Astrocyte of the cerebellum (primary cell): ENCODE measurements around the gene CXCL6.

ENCODE experiments used
- DNase-seq: peaks from one replicate; pipeline ENCODE4 v3.0.0-alpha.2; 2011; ENCODE audit warnings: low read depth
- H3K4me3 ChIP-seq: 2 replicates; pipeline ENCODE4 v1.5.1; 2011; ENCODE audit warnings: mild to moderate bottlenecking, low read depth, low read length, moderate library complexity
- CTCF ChIP-seq: IDR thresholded peaks from 2 replicates; pipeline ENCODE4 v1.5.1; 2012; ENCODE audit warnings: low read length, low read depth, moderate library complexity, mild to moderate bottlenecking; ENCODE audit errors: missing control alignments
- in situ Hi-C: cut with HindIII; loops from 2 replicates; pipeline ENCODE4 v1.10.0; 2017; ENCODE audit warnings: low sequenced_read_pairs

The CXCL6 gene

DNA sequence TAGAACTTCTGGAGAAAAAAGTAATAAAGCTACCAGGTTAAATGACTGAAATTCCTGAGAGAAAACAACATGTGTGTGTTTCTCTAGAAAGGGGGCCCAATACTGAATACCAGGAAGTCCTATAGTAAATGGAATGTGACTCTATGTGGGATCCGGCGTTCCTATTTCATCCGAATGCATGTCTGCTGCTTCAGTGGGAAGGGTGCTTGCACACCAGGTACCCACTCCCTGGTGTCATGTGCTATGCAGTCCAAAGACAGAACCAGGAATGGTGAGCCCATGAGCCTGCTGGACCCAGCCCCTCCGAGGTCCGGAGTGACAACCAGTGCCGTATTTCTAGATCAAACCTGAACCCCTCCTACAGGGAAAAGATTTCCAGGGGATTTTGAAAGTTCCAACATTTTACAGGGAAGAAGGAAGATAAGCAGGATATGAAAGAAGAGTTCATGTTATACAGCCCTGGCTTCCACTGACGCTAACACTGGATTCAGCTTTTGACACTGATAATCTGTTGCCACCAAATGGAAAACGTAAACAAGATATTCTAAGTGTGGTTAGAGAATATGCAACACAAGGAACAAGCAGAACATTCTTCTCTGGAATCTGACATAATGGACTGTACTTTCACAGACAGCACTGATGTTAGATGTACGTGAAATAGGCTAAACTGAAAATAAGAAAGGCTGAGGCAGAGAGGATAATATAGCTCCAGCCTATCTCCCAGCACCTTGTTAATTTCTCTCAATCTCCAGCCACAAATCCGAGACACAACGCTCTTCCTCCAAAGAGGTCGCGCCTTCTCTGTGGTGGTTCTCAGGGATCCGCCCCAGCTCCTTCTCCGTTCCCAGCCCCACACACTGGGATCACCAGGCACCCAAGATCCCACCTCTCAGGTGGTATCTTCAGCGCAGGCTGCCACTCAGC lies 32.0 kb downstream of the CXCL6 start:
- H3K4me3 ChIP-seq: peak overlapping the region; percentile 63
- TF ChIP-seq CTCF: no peak
- DNase-seq: no peak
- in situ Hi-C loops: no loop called here

GRCh38 chr4:73869130-73870055 lies 32.9 kb downstream of the CXCL6 start, which contains the start of gene CXCL1:
TSS of gene CXCL1 (plus strand) at chr4:73869393. CDS start at chr4:73869471, 78 bp downstream.
- peak within 1 kb of the TSS; percentile 63 for H3K4me3 ChIP-seq
- no peak for DNase-seq
- TF ChIP-seq CTCF: no peak
- in situ Hi-C loops: no loop called here

GRCh38 chr4:73870260-73870659 lies 33.8 kb downstream of the CXCL6 start:
- H3K4me3 ChIP-seq: peak overlapping the region; percentile 63
- no peak for DNase-seq
- in situ Hi-C loops: no loop called here
- no peak for TF ChIP-seq CTCF

- DNase-seq: no peak
- peak overlapping the region; percentile 63 for H3K4me3 ChIP-seq
- no peak for TF ChIP-seq CTCF
- in situ Hi-C loops: no loop called here
These were observed 34.3 kb downstream of the CXCL6 start for GRCh38 chr4:73870768-73871167.

GRCh38 chr4:73871511-73872310 lies 35.2 kb downstream of the CXCL6 start:
- TF ChIP-seq CTCF: no peak
- no peak for DNase-seq
- in situ Hi-C loops: no loop called here
- H3K4me3 ChIP-seq: no peak overlapping the region
